Esophagus muscularis mucosa (tissue), 4 donors: ENCODE data around the gene SNED1. TPM values are rescaled to one million over a fixed set of nuclear protein-coding genes. Genes with fewer than 3 reads are reported as not detected.

Experiments
- DNase-seq: peaks from one replicate; pipeline ENCODE4 v3.0.0-alpha.2; 2017; ENCODE audit errors: extremely low spot score
- H3K27ac ChIP-seq, 4 donors: fragments of 200-600 bp; sonication (generic); replicated peaks in 1 of 4; 1 replicate in 3 of 4; 2 replicates in 1 of 4; pipeline ENCODE4 v1.5.1; 2016 to 2019; ENCODE audit warnings: mild to moderate bottlenecking in 1 of 4
- H3K27me3 ChIP-seq, 4 donors: fragments of 200-600 bp; sonication (generic); one replicate each; pipeline versions ENCODE4 v1.5.1 to v1.6.0; 2016 to 2019
- H3K36me3 ChIP-seq, 4 donors: fragments of 200-600 bp; sonication (generic); one replicate each; pipeline ENCODE4 v1.5.1; 2016 to 2019
- H3K4me1 ChIP-seq, 4 donors: fragments of 200-600 bp; sonication (generic); one replicate each; pipeline ENCODE4 v1.5.1; 2016 to 2019
- H3K4me3 ChIP-seq, 4 donors: fragments of 200-600 bp; sonication (generic); 1 replicate in 2 of 4; 2 replicates in 2 of 4; pipeline ENCODE4 v1.5.1; 2016 to 2019; ENCODE audit warnings: mild to moderate bottlenecking in 4 of 4, moderate library complexity in 1 of 4
- H3K9me3 ChIP-seq, 4 donors: fragments of 200-600 bp; sonication (generic); 1 replicate in 3 of 4; 2 replicates in 1 of 4; pipeline ENCODE4 v1.5.1; 2016 to 2019
- EP300 ChIP-seq: sonication (generic); formaldehyde crosslinking; IDR thresholded peaks from one replicate; pipeline ENCODE4 v1.6.1; 2017; ENCODE audit warnings: antibody characterized with exemption
- POLR2A ChIP-seq: fragments of 450-650 bp; IDR thresholded peaks from one replicate; pipeline ENCODE4 v1.6.1; 2017; ENCODE audit warnings: antibody characterized with exemption, moderate library complexity, mild to moderate bottlenecking, low read depth
- POLR2AphosphoS5 ChIP-seq, 2 donors: sonication (generic); formaldehyde crosslinking; IDR thresholded peaks; one replicate each; pipeline ENCODE4 v1.6.1; 2017; ENCODE audit warnings: antibody characterized with exemption in 2 of 2
- WGBS: methylation state at CpG from one replicate; pipeline ENCODE4 v1.1.5; 2018; 5-methylcytosine and 5-hydroxymethylcytosine counted together
- intact Hi-C: fragments of 100-400 bp; cut with DNase I; formaldehyde crosslinking; loops from one replicate; pipeline ENCODE4 v1.15.1; 2023
- total RNA-seq, 4 donors: library from RNA; depleted of rRNA; stranded (reverse); fragments of >200 nt; gene quantifications; one replicate each; pipeline versions ENCODE4 v1.1.0 to v1.2.1, GENCODE V29; 2016
- TF ChIP-seq, protein P1 (sequence below), 3 experiments: fragments of 200-600 bp in 2 of 3; fragments of 450-650 bp in 1 of 3; sonication (generic) in 2 of 3; IDR thresholded peaks; one replicate each; pipeline ENCODE4 v1.5.1; 2017 to 2019; ENCODE audit warnings: antibody characterized with exemption in 3 of 3, mild to moderate bottlenecking in 2 of 3, moderate library complexity in 1 of 3

Gene SNED1
- total RNA-seq, 4 donors from 2014 or later = 7.3 to 14.1 (median 11.6) TPM

DNA sequence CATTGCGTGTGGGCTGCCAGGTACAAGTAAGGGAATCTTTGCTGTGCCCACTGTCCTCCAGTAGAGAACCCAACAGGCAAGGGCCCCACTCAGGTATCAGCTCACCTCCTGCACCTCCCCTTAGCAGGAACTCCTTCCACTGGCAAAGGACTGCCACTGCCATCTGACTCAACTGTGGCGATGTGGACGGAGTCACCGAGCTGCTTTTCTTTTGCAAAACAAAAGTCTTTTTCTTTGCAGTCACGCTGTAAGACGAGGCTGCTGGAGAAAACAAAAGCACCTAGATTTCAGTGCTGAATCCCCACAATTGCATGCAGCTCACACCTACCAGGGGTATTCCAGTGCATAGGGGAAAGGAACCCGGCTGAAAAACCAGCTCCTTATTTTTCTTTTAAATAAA, 95.8 kb downstream of the SNED1 start:
- 94% methylated on average over 7 of the region's 7 CpGs for WGBS
- intact Hi-C loops = no loop called here

DNA sequence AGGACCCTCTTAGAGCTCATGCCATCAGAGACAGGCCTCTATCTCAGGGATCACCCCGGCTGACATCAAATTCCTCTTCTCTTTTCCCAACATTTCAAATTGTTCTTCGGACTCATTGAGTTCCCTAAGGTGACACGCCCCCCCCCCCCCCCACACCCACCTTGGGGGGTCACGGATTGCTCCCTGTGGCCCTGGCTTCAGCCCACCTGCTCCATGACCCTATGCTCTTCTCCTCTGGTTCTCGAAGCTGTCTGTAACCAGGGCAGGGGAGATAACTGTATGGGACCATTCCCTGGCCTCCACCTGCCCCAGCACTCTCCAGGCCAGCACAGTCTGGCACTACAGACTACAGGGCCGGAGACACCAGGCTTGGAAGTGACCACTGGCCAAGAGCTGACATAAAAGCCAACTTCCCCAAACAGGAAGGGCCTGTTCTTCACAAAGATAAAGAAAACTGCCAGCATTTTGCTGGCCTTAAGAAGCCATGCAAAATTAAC, 96.6 kb downstream of the SNED1 start:
- no peaks in the 10 kb centered on the region for H3K27me3 ChIP-seq
- H3K36me3 ChIP-seq = peaks cover 27 to 99% (median 90%) of the 10 kb centered on the region in 4 donors
- no peak overlapping the region for H3K27ac ChIP-seq
- H3K4me3 ChIP-seq = no peak overlapping the region
- no peak for DNase-seq
- no peaks in the 10 kb centered on the region for H3K9me3 ChIP-seq
- H3K4me1 ChIP-seq = peaks cover 0 to 15% (median 0%) of the 10 kb centered on the region in 4 donors
- intact Hi-C loops = no loop called here
- 89% methylated on average over 6 of the region's 6 CpGs for WGBS
- TF ChIP-seq, protein P1, sequence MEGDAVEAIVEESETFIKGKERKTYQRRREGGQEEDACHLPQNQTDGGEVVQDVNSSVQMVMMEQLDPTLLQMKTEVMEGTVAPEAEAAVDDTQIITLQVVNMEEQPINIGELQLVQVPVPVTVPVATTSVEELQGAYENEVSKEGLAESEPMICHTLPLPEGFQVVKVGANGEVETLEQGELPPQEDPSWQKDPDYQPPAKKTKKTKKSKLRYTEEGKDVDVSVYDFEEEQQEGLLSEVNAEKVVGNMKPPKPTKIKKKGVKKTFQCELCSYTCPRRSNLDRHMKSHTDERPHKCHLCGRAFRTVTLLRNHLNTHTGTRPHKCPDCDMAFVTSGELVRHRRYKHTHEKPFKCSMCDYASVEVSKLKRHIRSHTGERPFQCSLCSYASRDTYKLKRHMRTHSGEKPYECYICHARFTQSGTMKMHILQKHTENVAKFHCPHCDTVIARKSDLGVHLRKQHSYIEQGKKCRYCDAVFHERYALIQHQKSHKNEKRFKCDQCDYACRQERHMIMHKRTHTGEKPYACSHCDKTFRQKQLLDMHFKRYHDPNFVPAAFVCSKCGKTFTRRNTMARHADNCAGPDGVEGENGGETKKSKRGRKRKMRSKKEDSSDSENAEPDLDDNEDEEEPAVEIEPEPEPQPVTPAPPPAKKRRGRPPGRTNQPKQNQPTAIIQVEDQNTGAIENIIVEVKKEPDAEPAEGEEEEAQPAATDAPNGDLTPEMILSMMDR (IDR thresholded peaks at IDR 0.05) = no peak
- no peak for TF ChIP-seq POLR2AphosphoS5 (IDR thresholded peaks at IDR 0.05)
- TF ChIP-seq POLR2A = no peak
- TF ChIP-seq EP300 = no peak

More for the DNA sequence above, 95.8 kb downstream of the SNED1 start:
- TF ChIP-seq, protein P1 (IDR thresholded peaks at IDR 0.05) = no peak
- no peak for TF ChIP-seq POLR2A
- TF ChIP-seq POLR2AphosphoS5 (IDR thresholded peaks at IDR 0.05) = no peak
- no peak for TF ChIP-seq EP300
- Histone ChIP-seq H3K36me3 (peaks cover 27 to 99% (median 89%) of the 10 kb centered on the region in 4 donors), H3K4me3 (no peak overlapping the region), H3K9me3 (no peaks in the 10 kb centered on the region), H3K27ac (no peak overlapping the region), H3K4me1 (peaks cover 0 to 10% (median 0%) of the 10 kb centered on the region in 4 donors), H3K27me3 (no peaks in the 10 kb centered on the region)
- no peak for DNase-seq

DNA sequence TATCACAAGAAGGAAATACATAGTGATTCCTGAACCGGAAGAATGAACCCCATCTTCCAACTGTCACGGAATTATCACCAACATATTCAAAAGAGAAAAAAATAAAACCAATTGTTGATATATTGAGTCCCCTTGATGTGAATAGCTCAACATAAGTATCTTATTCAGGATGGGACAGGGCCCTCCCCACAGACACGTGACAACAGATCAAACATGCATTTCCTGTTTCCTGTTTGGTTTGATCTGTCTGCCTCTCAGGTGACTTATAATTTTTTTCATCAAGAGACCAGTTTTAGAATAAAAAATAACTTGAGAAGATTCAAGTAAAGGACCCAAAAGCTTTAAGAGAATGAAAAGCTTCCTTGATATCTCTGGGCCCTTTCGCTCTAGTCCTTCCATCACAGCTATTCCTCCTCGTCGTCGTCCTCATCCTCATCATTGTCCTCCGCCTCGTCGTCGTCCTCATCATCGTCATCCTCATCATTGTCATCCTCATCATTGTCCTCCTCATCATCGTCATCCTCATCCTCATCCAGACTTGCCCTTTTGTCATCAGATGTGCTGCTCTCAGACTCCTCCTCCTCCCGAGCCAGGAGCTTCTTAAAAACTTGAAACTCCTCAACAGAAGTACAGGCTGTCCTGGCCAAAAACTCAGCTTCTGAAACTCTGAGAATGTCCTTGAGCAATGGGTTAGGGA, 97.3 kb downstream of the SNED1 start:
- peaks cover 2 to 22% (median 7%) of the 10 kb centered on the region in 4 donors for H3K4me1 ChIP-seq
- no peak for TF ChIP-seq POLR2A
- no peak for TF ChIP-seq EP300
- TF ChIP-seq POLR2AphosphoS5 (IDR thresholded peaks at IDR 0.05) = no peak
- TF ChIP-seq, protein P1 (IDR thresholded peaks at IDR 0.05) = no peak
- 85% methylated on average over 14 of the region's 14 CpGs for WGBS
- H3K4me3 ChIP-seq = no peak overlapping the region
- peaks cover 27 to 92% (median 86%) of the 10 kb centered on the region in 4 donors for H3K36me3 ChIP-seq
- DNase-seq = no peak
- H3K9me3 ChIP-seq = no peaks in the 10 kb centered on the region
- no peak overlapping the region for H3K27ac ChIP-seq
- intact Hi-C loops = no loop called here
- H3K27me3 ChIP-seq = no peaks in the 10 kb centered on the region

DNA sequence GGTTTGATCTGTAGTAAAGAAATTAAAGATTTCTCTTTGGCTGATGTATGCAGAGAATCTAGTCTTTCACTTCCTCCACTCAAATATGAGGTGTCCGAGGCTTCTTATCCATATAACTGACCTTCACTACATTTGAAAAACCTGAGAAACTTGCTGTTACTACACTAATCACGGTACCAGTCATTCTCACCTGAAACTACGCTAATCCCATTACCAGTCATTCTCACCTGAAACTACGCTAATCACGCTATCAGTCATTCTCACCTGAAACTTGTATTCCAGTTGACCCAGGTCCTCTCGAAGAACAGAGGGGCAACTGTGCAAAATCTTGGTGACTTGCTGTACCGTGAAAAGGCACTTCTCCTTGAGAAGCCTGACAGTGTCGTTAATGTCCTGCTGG, 98.6 kb downstream of the SNED1 start:
- TF ChIP-seq POLR2AphosphoS5 (IDR thresholded peaks at IDR 0.05) = no peak
- TF ChIP-seq, protein P1 (IDR thresholded peaks at IDR 0.05) = no peak
- no peak for TF ChIP-seq POLR2A
- no peak overlapping the region for H3K27ac ChIP-seq
- no peak for DNase-seq
- no peak overlapping the region for H3K4me3 ChIP-seq
- H3K36me3 ChIP-seq = peaks cover 27 to 80% (median 75%) of the 10 kb centered on the region in 4 donors
- H3K27me3 ChIP-seq = no peaks in the 10 kb centered on the region
- 91% methylated on average over 8 of the region's 8 CpGs for WGBS
- H3K9me3 ChIP-seq = no peaks in the 10 kb centered on the region
- peaks cover 11 to 33% (median 16%) of the 10 kb centered on the region in 4 donors for H3K4me1 ChIP-seq
- intact Hi-C loops = no loop called here
